Upper lobe of left lung (tissue), 4 donors: ENCODE measurements around the gene SPOCK1.

ENCODE experiments used
- CTCF ChIP-seq, 6 experiments: fragments of 450-650 bp in 4 of 6; fragments of 200-600 bp in 2 of 6; sonication (generic) in 2 of 6; IDR thresholded peaks; one replicate each; pipeline ENCODE4 v1.5.1; 2016 to 2019; ENCODE audit warnings: antibody characterized with exemption in 6 of 6
- POLR2A ChIP-seq, 4 donors: fragments of 450-650 bp; IDR thresholded peaks; one replicate each; pipeline ENCODE4 v1.5.1; 2016 to 2017; ENCODE audit warnings: antibody characterized with exemption in 4 of 4, mild to moderate bottlenecking in 2 of 4
- POLR2AphosphoS5 ChIP-seq, 2 donors: sonication (generic); formaldehyde crosslinking; IDR thresholded peaks; one replicate each; pipeline ENCODE4 v1.5.1; 2017; ENCODE audit warnings: antibody characterized with exemption in 2 of 2

GRCh38 chr5:137333928-137334327 is 165.2 kb downstream of the SPOCK1 start:
- no peak for TF ChIP-seq CTCF (IDR thresholded peaks at IDR 0.05)
- no peak for TF ChIP-seq POLR2A (IDR thresholded peaks at IDR 0.05)
- TF ChIP-seq POLR2AphosphoS5 (IDR thresholded peaks at IDR 0.05): no peak
